MM.1S (cell line): ENCODE results near the gene CHPF.

Experiments used
- DNase-seq: peaks from one replicate; pipeline ENCODE4 v3.0.0-alpha.2; 2015
- H2AFZ ChIP-seq: fragments of 300-600 bp; sonication (generic); 2 replicates; pipeline ENCODE4 v1.6.0; 2016; ENCODE audit warnings: antibody characterized with exemption, low read length
- H3F3A ChIP-seq: fragments of 300-600 bp; sonication (generic); 2 replicates; pipeline ENCODE4 v1.6.1; 2016; ENCODE audit warnings: mild to moderate bottlenecking, antibody characterized with exemption, low read length, moderate library complexity, mixed read lengths; ENCODE audit not compliant: insufficient read depth
- H3K27ac ChIP-seq: fragments of 300-600 bp; sonication (generic); 2 replicates; pipeline ENCODE4 v1.5.1; 2016; ENCODE audit warnings: mild to moderate bottlenecking, low read length
- H3K27me3 ChIP-seq: fragments of 300-600 bp; sonication (generic); replicated peaks from 2 replicates; pipeline ENCODE4 v1.6.0; 2016; ENCODE audit warnings: low read length; ENCODE audit not compliant: insufficient read depth
- H3K36me3 ChIP-seq: fragments of 300-600 bp; sonication (generic); replicated peaks from 2 replicates; pipeline ENCODE4 v1.6.1; 2016; ENCODE audit warnings: mild to moderate bottlenecking, low read length, mixed read lengths; ENCODE audit not compliant: insufficient read depth
- H3K4me1 ChIP-seq: fragments of 300-600 bp; sonication (generic); 2 replicates; pipeline ENCODE4 v1.6.1; 2016; ENCODE audit warnings: low read length, mixed read lengths
- H3K4me2 ChIP-seq: fragments of 300-600 bp; sonication (generic); 2 replicates; pipeline ENCODE4 v1.6.0; 2016; ENCODE audit warnings: low read depth, low read length
- H3K4me3 ChIP-seq: fragments of 300-600 bp; sonication (generic); 2 replicates; pipeline ENCODE4 v1.5.1; 2016; ENCODE audit warnings: low read length, mixed read lengths
- H3K79me2 ChIP-seq: fragments of 300-600 bp; sonication (generic); 2 replicates; pipeline ENCODE4 v1.6.1; 2016; ENCODE audit warnings: mixed run types, low read length, mixed read lengths
- H3K9ac ChIP-seq: fragments of 300-600 bp; sonication (generic); 2 replicates; pipeline ENCODE4 v1.6.1; 2016; ENCODE audit warnings: low read length, mixed read lengths
- H3K9me2 ChIP-seq: fragments of 300-600 bp; sonication (generic); replicated peaks from 2 replicates; pipeline ENCODE4 v1.6.1; 2016; ENCODE audit warnings: mild to moderate bottlenecking, low read length, mixed read lengths; ENCODE audit not compliant: insufficient read depth
- H3K9me3 ChIP-seq: fragments of 300-600 bp; sonication (generic); replicated peaks from 2 replicates; pipeline ENCODE4 v1.6.1; 2016; ENCODE audit warnings: mild to moderate bottlenecking, low read length, mixed read lengths; ENCODE audit not compliant: insufficient read depth
- H4K20me1 ChIP-seq: fragments of 300-600 bp; sonication (generic); 2 replicates; pipeline ENCODE4 v1.6.1; 2016; ENCODE audit warnings: mild to moderate bottlenecking, low read length, moderate library complexity, mixed read lengths; ENCODE audit not compliant: insufficient read depth
- CTCF ChIP-seq: fragments of 300-600 bp; sonication (generic); IDR thresholded peaks from 2 replicates; pipeline ENCODE4 v1.5.1; 2016; ENCODE audit warnings: antibody characterized with exemption, low read length, mixed read lengths
- EZH2 ChIP-seq: fragments of 300-600 bp; sonication (generic); optimal IDR thresholded peaks from 2 replicates; pipeline ENCODE3; 2017; ENCODE audit warnings: low read depth, mild to moderate bottlenecking, antibody characterized with exemption, low read length, mixed read lengths
- EZH2phosphoT487 ChIP-seq: fragments of 300-600 bp; sonication (generic); IDR thresholded peaks from 2 replicates; pipeline ENCODE4 v1.6.1; 2018; ENCODE audit warnings: antibody characterized with exemption, low read length

CHPF gene

GRCh38 chr2:219570924-219571310 is 27.3 kb upstream of the CHPF start:
- no peak overlapping the region for H3K4me2 ChIP-seq
- TF ChIP-seq CTCF (no peak), EZH2phosphoT487 (no peak), EZH2 (no peak)

GRCh38 chr2:219570194-219570923 is 26.8 kb upstream of the CHPF start:
- H3K9me3 ChIP-seq = no peaks in the 10 kb centered on the region
- DNase-seq = no peak
- H2AFZ ChIP-seq = no peak overlapping the region
- H3K9ac ChIP-seq = no peak overlapping the region
- no peaks in the 10 kb centered on the region for H3K79me2 ChIP-seq
- H3K4me2 ChIP-seq = no peak overlapping the region
- H4K20me1 ChIP-seq = no peaks in the 10 kb centered on the region
- H3K27ac ChIP-seq = no peak overlapping the region
- H3K9me2 ChIP-seq = no peaks in the 10 kb centered on the region
- H3K27me3 ChIP-seq = peaks cover 82% of the 10 kb centered on the region
- TF ChIP-seq EZH2phosphoT487 (no peak), CTCF (no peak), EZH2 (no peak)
- H3K36me3 ChIP-seq = no peaks in the 10 kb centered on the region
- no peaks in the 10 kb centered on the region for H3K4me1 ChIP-seq
- H3F3A ChIP-seq = no peaks in the 10 kb centered on the region
- no peak overlapping the region for H3K4me3 ChIP-seq

More at GRCh38 chr2:219570924-219571310, 27.3 kb upstream of the CHPF start:
- H3K9ac ChIP-seq = no peak overlapping the region
- H3K4me1 ChIP-seq = no peaks in the 10 kb centered on the region
- no peaks in the 10 kb centered on the region for H3K36me3 ChIP-seq
- no peaks in the 10 kb centered on the region for H3K9me3 ChIP-seq
- no peaks in the 10 kb centered on the region for H3F3A ChIP-seq
- no peak for DNase-seq
- H3K4me3 ChIP-seq = no peak overlapping the region
- H2AFZ ChIP-seq = no peak overlapping the region
- no peaks in the 10 kb centered on the region for H3K9me2 ChIP-seq
- no peaks in the 10 kb centered on the region for H4K20me1 ChIP-seq
- no peaks in the 10 kb centered on the region for H3K79me2 ChIP-seq
- no peak overlapping the region for H3K27ac ChIP-seq
- peaks cover 81% of the 10 kb centered on the region for H3K27me3 ChIP-seq

GRCh38 chr2:219569635-219570034 is 26.0 kb upstream of the CHPF start:
- TF ChIP-seq EZH2 = no peak
- no peak for TF ChIP-seq EZH2phosphoT487
- TF ChIP-seq CTCF = no peak
- Histone ChIP-seq H3K27ac (no peak overlapping the region), H3F3A (no peaks in the 10 kb centered on the region), H3K9me3 (no peaks in the 10 kb centered on the region), H3K27me3 (peaks cover 82% of the 10 kb centered on the region), H3K4me2 (no peak overlapping the region), H4K20me1 (no peaks in the 10 kb centered on the region), H3K36me3 (no peaks in the 10 kb centered on the region), H3K9me2 (no peaks in the 10 kb centered on the region), H2AFZ (no peak overlapping the region), H3K79me2 (no peaks in the 10 kb centered on the region), H3K4me3 (no peak overlapping the region), H3K9ac (no peak overlapping the region), H3K4me1 (no peaks in the 10 kb centered on the region)
- DNase-seq = no peak
